HCT116 (cell line): ENCODE measurements around the gene IL3.

ENCODE experiments used
- ATF3 ChIP-seq: IDR thresholded peaks from 2 replicates; pipeline ENCODE4 v1.6.1; 2012
- EGR1 ChIP-seq: IDR thresholded peaks from 2 replicates; pipeline ENCODE4 v1.6.1; 2012; ENCODE audit warnings: low read depth
- ELF1 ChIP-seq: IDR thresholded peaks from 2 replicates; pipeline ENCODE4 v1.6.1; 2012; ENCODE audit warnings: low read depth, borderline replicate concordance
- EZH2 ChIP-seq: fragments of 200-600 bp; sonication (generic); IDR thresholded peaks from 2 replicates; pipeline ENCODE4 v1.6.1; 2017; ENCODE audit warnings: antibody characterized with exemption, mixed run types
- EZH2phosphoT487 ChIP-seq: fragments of 200-600 bp; IDR thresholded peaks from 2 replicates; pipeline ENCODE4 v1.6.1; 2018; ENCODE audit warnings: antibody characterized with exemption, borderline replicate concordance
- MAX ChIP-seq: IDR thresholded peaks from 2 replicates; pipeline ENCODE4 v1.6.1; 2012
- POLR2A ChIP-seq: IDR thresholded peaks from 2 replicates; pipeline ENCODE4 v1.7.0; 2011; ENCODE audit warnings: borderline replicate concordance; ENCODE audit not compliant: insufficient read depth, insufficient read length; ENCODE audit errors: extremely low read depth
- POLR2AphosphoS5 ChIP-seq: IDR thresholded peaks from 2 replicates; pipeline ENCODE4 v1.6.1; 2011; ENCODE audit warnings: mild to moderate bottlenecking, low read depth, low read length, moderate library complexity
- RAD21 ChIP-seq: IDR thresholded peaks from 2 replicates; pipeline ENCODE4 v1.6.1; 2012; ENCODE audit warnings: low read depth, mild to moderate bottlenecking
- SP1 ChIP-seq: IDR thresholded peaks from 2 replicates; pipeline ENCODE4 v1.6.1; 2012; ENCODE audit warnings: low read depth
- YY1 ChIP-seq: IDR thresholded peaks from 2 replicates; pipeline ENCODE4 v1.6.1; 2011; ENCODE audit warnings: low read length, low read depth, moderate library complexity, mild to moderate bottlenecking; ENCODE audit not compliant: insufficient replicate concordance; ENCODE audit errors: extremely low read depth
- ZBTB33 ChIP-seq: IDR thresholded peaks from 2 replicates; pipeline ENCODE4 v1.6.1; 2011; ENCODE audit warnings: mild to moderate bottlenecking, low read length, moderate library complexity; ENCODE audit not compliant: insufficient replicate concordance; ENCODE audit errors: extremely low read depth
- TF ChIP-seq, protein P1 (sequence below), 3 experiments: fragments of 200-600 bp in 1 of 3; sonication (generic) in 1 of 3; IDR thresholded peaks in 2 of 3; conservative IDR thresholded peaks in 1 of 3; 2 replicates each; pipeline ENCODE4 v1.5.1; 2012 to 2017; ENCODE audit warnings: low read depth in 2 of 3, low read length in 2 of 3, antibody characterized with exemption in 1 of 3, borderline replicate concordance in 1 of 3, control low read depth in 1 of 3, mild to moderate bottlenecking in 1 of 3, mixed read lengths in 1 of 3, mixed run types in 1 of 3, moderate library complexity in 1 of 3; ENCODE audit not compliant: insufficient read depth in 1 of 3

- TF ChIP-seq, protein P1, sequence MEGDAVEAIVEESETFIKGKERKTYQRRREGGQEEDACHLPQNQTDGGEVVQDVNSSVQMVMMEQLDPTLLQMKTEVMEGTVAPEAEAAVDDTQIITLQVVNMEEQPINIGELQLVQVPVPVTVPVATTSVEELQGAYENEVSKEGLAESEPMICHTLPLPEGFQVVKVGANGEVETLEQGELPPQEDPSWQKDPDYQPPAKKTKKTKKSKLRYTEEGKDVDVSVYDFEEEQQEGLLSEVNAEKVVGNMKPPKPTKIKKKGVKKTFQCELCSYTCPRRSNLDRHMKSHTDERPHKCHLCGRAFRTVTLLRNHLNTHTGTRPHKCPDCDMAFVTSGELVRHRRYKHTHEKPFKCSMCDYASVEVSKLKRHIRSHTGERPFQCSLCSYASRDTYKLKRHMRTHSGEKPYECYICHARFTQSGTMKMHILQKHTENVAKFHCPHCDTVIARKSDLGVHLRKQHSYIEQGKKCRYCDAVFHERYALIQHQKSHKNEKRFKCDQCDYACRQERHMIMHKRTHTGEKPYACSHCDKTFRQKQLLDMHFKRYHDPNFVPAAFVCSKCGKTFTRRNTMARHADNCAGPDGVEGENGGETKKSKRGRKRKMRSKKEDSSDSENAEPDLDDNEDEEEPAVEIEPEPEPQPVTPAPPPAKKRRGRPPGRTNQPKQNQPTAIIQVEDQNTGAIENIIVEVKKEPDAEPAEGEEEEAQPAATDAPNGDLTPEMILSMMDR (IDR thresholded peaks at IDR 0.05 in 2 of 3, conservative IDR thresholded peaks at IDR 0.05 in 1 of 3; ENCODE audit: borderline replicate concordance in 1 of 3, insufficient read depth in 1 of 3, low read depth in 2 of 3, low read length in 2 of 3): no peak
- TF ChIP-seq ZBTB33: no peak
- no peak for TF ChIP-seq POLR2AphosphoS5
- no peak for TF ChIP-seq EZH2
- no peak for TF ChIP-seq ELF1
- no peak for TF ChIP-seq POLR2A
- no peak for TF ChIP-seq RAD21
- no peak for TF ChIP-seq ATF3
- no peak for TF ChIP-seq MAX
- no peak for TF ChIP-seq YY1
- TF ChIP-seq EZH2phosphoT487: no peak
- no peak for TF ChIP-seq EGR1
- no peak for TF ChIP-seq SP1
These were observed 16.2 kb upstream of the IL3 start for GRCh38 chr5:132044207-132044606.
